HepG2 (cell line): ENCODE results near the gene PXK. TPM values are rescaled to one million over a fixed set of nuclear protein-coding genes. Genes with fewer than 3 reads are reported as not detected.

Source experiments
- FLYWCH1 ChIP-seq: sonication (generic); formaldehyde crosslinking; IDR thresholded peaks from 2 replicates; pipeline ENCODE4 v1.8.1; 2023; ENCODE audit warnings: mild to moderate bottlenecking, missing genetic modification reagents
- SKI ChIP-seq: fragments of 450-650 bp; IDR thresholded peaks from one replicate; pipeline ENCODE4 v1.6.1; 2018; ENCODE audit warnings: mild to moderate bottlenecking; ENCODE audit not compliant: partially characterized antibody
- SOX6 ChIP-seq, 2 experiments: fragments of 450-650 bp in 1 of 2; sonication (generic) in 1 of 2; formaldehyde crosslinking in 1 of 2; IDR thresholded peaks; 2 replicates each; pipeline versions ENCODE4 v1.4.0 to v1.6.1; 2017 to 2020; ENCODE audit warnings: antibody characterized with exemption in 1 of 2, mild to moderate bottlenecking in 1 of 2, missing genetic modification reagents in 1 of 2
- YEATS2 ChIP-seq: sonication (generic); formaldehyde crosslinking; IDR thresholded peaks from 2 replicates; pipeline ENCODE4 v1.4.0; 2020; ENCODE audit warnings: missing genetic modification reagents, borderline replicate concordance
- ZKSCAN8 ChIP-seq: IDR thresholded peaks from 2 replicates; pipeline ENCODE4 v1.6.1; 2016; ENCODE audit warnings: borderline replicate concordance, missing genetic modification reagents, missing compliant biosample characterization
- ZNF501 ChIP-seq: sonication (generic); formaldehyde crosslinking; IDR thresholded peaks from 2 replicates; pipeline ENCODE4 v1.5.1; 2020; ENCODE audit warnings: mild to moderate bottlenecking, moderate library complexity, missing genetic modification reagents
- polyA plus RNA-seq, 8 experiments: library from polyadenylated mRNA; depleted of rRNA in 3 of 8; stranded (reverse) in 7 of 8; unstranded in 1 of 8; fragments of >200 nt; fragmentation: Illumina TruSeq in 4 of 8; extraction: Trizol in 4 of 8; gene quantifications; 2 replicates each; pipeline versions ENCODE4 v1.2.1 to v1.2.3, GENCODE V29; 2011 to 2016; ENCODE audit warnings: low read depth in 4 of 8, missing spikeins in 1 of 8, mixed read lengths in 1 of 8; ENCODE audit not compliant: insufficient read depth in 1 of 8
- total RNA-seq, 5 experiments: library from RNA; depleted of rRNA; stranded (reverse); fragments of >200 nt; fragmentation: Illumina TruSeq; extraction: Trizol; gene quantifications; 2 replicates each; pipeline ENCODE4 v1.2.3, GENCODE V29; 2016; ENCODE audit warnings: low read depth in 1 of 5
- TF ChIP-seq, protein P1 (sequence below), 2 experiments: sonication (generic) in 1 of 2; formaldehyde crosslinking in 1 of 2; IDR thresholded peaks; 2 replicates each; pipeline versions ENCODE4 v1.4.0 to v1.6.1; 2016 to 2020; ENCODE audit warnings: borderline replicate concordance in 1 of 2, low read depth in 1 of 2, mild to moderate bottlenecking in 1 of 2, missing genetic modification reagents in 1 of 2
- TF ChIP-seq, protein P2 (sequence below): sonication (generic); formaldehyde crosslinking; IDR thresholded peaks from 2 replicates; pipeline ENCODE4 v1.5.0; 2020; ENCODE audit warnings: missing genetic modification reagents
- TF ChIP-seq, protein P3 (sequence below): sonication (generic); formaldehyde crosslinking; IDR thresholded peaks from 2 replicates; pipeline ENCODE4 v1.8.0; 2022; ENCODE audit warnings: mild to moderate bottlenecking, missing genetic modification reagents, moderate library complexity
- TF ChIP-seq, protein P4 (sequence below): IDR thresholded peaks from 2 replicates; pipeline ENCODE4 v1.6.1; 2016; ENCODE audit warnings: low read depth, control low read depth
- TF ChIP-seq, protein P5 (sequence below): sonication (generic); formaldehyde crosslinking; IDR thresholded peaks from 2 replicates; pipeline ENCODE4 v1.8.1; 2023; ENCODE audit warnings: missing genetic modification reagents, inconsistent platforms, borderline replicate concordance
- TF ChIP-seq, protein P6 (sequence below): IDR thresholded peaks from 2 replicates; pipeline ENCODE4 v1.6.1; 2016; ENCODE audit warnings: missing compliant biosample characterization, missing genetic modification reagents, borderline replicate concordance
- TF ChIP-seq, protein P7 (sequence below): sonication (generic); IDR thresholded peaks from 2 replicates; pipeline ENCODE4 v1.6.1; 2016; ENCODE audit warnings: low read depth, borderline replicate concordance

PXK gene
- total and polyA plus RNA-seq, 2 of the 13 experiments (the other 11 are each of a cell fraction or from before 2014, with no cell fraction given): 6.4 to 18.6 TPM

DNA sequence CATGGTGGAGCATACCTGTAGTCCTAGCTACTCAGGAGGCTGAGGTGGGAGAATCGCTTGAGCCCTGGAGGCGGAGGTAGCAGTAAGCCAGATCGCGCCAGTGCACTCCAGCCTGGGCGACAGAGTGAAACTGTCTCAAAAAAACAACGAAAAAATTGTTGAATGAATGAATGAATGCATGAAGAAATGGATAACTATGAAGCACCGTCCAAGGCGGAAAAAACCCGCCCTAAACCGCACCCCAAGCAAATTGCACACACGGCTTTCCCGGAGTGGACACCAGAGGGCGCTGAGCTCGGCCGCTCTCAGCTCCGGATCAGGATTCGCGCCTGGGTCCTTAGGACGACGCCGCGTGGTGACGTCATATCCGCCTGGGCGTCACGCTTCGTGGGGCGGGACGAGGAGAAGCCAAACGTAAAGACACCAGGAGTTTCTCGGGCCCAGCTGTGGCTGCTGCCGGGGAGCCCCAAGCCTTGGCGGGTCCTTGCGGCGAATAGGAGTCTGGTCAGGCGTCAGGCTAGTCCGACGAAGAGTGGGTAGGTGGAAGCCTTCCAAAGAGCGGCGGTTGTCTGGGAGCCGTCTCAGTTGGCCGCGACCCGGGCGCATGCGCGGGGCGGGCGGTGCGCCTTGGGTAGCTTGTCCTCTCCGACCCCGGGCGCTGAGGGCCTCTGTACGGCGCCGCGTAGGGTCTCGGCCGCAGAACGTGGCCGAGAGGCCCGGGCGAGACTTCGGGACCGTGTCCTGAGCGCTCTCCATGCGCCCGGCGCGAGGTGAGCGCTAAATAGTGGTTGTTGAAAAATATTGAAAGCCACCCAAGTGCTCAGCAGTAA, 26.6 kb upstream of the PXK start, which contains the start of the genes HTD2 and RPP14 (continued):
- TF ChIP-seq, protein P1, sequence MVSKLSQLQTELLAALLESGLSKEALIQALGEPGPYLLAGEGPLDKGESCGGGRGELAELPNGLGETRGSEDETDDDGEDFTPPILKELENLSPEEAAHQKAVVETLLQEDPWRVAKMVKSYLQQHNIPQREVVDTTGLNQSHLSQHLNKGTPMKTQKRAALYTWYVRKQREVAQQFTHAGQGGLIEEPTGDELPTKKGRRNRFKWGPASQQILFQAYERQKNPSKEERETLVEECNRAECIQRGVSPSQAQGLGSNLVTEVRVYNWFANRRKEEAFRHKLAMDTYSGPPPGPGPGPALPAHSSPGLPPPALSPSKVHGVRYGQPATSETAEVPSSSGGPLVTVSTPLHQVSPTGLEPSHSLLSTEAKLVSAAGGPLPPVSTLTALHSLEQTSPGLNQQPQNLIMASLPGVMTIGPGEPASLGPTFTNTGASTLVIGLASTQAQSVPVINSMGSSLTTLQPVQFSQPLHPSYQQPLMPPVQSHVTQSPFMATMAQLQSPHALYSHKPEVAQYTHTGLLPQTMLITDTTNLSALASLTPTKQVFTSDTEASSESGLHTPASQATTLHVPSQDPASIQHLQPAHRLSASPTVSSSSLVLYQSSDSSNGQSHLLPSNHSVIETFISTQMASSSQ (IDR thresholded peaks at IDR 0.05; ENCODE audit: low read depth): no peak
- TF ChIP-seq, protein P1 (CRISPR knock-in tag; IDR thresholded peaks at IDR 0.05; ENCODE audit: borderline replicate concordance): peak; percentile 23; the same call in 1 of the 2 replicates
- TF ChIP-seq, protein P2, sequence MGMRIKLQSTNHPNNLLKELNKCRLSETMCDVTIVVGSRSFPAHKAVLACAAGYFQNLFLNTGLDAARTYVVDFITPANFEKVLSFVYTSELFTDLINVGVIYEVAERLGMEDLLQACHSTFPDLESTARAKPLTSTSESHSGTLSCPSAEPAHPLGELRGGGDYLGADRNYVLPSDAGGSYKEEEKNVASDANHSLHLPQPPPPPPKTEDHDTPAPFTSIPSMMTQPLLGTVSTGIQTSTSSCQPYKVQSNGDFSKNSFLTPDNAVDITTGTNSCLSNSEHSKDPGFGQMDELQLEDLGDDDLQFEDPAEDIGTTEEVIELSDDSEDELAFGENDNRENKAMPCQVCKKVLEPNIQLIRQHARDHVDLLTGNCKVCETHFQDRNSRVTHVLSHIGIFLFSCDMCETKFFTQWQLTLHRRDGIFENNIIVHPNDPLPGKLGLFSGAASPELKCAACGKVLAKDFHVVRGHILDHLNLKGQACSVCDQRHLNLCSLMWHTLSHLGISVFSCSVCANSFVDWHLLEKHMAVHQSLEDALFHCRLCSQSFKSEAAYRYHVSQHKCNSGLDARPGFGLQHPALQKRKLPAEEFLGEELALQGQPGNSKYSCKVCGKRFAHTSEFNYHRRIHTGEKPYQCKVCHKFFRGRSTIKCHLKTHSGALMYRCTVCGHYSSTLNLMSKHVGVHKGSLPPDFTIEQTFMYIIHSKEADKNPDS: peak; percentile 79; the same call in 1 of the 2 replicates
- TF ChIP-seq SKI (peak; percentile 35), FLYWCH1 (CRISPR knock-in tag) (no peak), ZKSCAN8 (CRISPR knock-in tag) (peak; percentile 77; the same call in 1 of the 2 replicates), ZNF501 (CRISPR knock-in tag) (peak; percentile 94), SOX6 (IDR thresholded peaks at IDR 0.05) (no peak), SOX6 (CRISPR knock-in tag; IDR thresholded peaks at IDR 0.05) (peak; percentile 72), YEATS2 (CRISPR knock-in tag) (peak; percentile 99)
- TF ChIP-seq, protein P3, sequence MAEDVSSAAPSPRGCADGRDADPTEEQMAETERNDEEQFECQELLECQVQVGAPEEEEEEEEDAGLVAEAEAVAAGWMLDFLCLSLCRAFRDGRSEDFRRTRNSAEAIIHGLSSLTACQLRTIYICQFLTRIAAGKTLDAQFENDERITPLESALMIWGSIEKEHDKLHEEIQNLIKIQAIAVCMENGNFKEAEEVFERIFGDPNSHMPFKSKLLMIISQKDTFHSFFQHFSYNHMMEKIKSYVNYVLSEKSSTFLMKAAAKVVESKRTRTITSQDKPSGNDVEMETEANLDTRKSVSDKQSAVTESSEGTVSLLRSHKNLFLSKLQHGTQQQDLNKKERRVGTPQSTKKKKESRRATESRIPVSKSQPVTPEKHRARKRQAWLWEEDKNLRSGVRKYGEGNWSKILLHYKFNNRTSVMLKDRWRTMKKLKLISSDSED: no peak
- TF ChIP-seq, protein P4, sequence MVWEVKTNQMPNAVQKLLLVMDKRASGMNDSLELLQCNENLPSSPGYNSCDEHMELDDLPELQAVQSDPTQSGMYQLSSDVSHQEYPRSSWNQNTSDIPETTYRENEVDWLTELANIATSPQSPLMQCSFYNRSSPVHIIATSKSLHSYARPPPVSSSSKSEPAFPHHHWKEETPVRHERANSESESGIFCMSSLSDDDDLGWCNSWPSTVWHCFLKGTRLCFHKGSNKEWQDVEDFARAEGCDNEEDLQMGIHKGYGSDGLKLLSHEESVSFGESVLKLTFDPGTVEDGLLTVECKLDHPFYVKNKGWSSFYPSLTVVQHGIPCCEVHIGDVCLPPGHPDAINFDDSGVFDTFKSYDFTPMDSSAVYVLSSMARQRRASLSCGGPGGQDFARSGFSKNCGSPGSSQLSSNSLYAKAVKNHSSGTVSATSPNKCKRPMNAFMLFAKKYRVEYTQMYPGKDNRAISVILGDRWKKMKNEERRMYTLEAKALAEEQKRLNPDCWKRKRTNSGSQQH (CRISPR knock-in tag): 0 out of 2 replicates have a peak, but pooled peaks have one; percentile 45
- TF ChIP-seq, protein P5, sequence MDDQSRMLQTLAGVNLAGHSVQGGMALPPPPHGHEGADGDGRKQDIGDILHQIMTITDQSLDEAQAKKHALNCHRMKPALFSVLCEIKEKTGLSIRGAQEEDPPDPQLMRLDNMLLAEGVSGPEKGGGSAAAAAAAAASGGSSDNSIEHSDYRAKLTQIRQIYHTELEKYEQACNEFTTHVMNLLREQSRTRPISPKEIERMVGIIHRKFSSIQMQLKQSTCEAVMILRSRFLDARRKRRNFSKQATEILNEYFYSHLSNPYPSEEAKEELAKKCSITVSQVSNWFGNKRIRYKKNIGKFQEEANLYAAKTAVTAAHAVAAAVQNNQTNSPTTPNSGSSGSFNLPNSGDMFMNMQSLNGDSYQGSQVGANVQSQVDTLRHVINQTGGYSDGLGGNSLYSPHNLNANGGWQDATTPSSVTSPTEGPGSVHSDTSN: no peak
- TF ChIP-seq, protein P6, sequence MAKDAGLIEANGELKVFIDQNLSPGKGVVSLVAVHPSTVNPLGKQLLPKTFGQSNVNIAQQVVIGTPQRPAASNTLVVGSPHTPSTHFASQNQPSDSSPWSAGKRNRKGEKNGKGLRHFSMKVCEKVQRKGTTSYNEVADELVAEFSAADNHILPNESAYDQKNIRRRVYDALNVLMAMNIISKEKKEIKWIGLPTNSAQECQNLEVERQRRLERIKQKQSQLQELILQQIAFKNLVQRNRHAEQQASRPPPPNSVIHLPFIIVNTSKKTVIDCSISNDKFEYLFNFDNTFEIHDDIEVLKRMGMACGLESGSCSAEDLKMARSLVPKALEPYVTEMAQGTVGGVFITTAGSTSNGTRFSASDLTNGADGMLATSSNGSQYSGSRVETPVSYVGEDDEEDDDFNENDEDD (CRISPR knock-in tag): peak; percentile 95
- TF ChIP-seq, protein P7, sequence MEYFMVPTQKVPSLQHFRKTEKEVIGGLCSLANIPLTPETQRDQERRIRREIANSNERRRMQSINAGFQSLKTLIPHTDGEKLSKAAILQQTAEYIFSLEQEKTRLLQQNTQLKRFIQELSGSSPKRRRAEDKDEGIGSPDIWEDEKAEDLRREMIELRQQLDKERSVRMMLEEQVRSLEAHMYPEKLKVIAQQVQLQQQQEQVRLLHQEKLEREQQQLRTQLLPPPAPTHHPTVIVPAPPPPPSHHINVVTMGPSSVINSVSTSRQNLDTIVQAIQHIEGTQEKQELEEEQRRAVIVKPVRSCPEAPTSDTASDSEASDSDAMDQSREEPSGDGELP: peak; percentile 73; the same call in 1 of the 2 replicates
